ENCODE measurements around the gene CSNK1G3.

The CSNK1G3 gene

GRCh38 chr5:123517476-123517875, 5.5 kb downstream of the CSNK1G3 start:
- Histone ChIP-seq H3K27me3 (ENCODE audit: control insufficient read depth, insufficient read depth, low read length) (no peaks in the 10 kb centered on the region), H3K4me1 (ENCODE audit: control insufficient read depth, insufficient read depth, low read length) (peaks cover 5% of the 10 kb centered on the region), H3K9me3 (ENCODE audit: control insufficient read depth, insufficient read depth, low read length) (no peaks in the 10 kb centered on the region), H3K36me3 (ENCODE audit: control insufficient read depth, insufficient read depth, low read length) (no peaks in the 10 kb centered on the region), H3K4me3 (ENCODE audit: low read depth, low read length) (no peak overlapping the region), H3K9ac (ENCODE audit: low read depth, low read length) (no peak overlapping the region)

GRCh38 chr5:123518111-123518510, 6.1 kb downstream of the CSNK1G3 start:
- Histone ChIP-seq H3K27me3 (ENCODE audit: control insufficient read depth, insufficient read depth, low read length) (no peaks in the 10 kb centered on the region), H3K4me1 (ENCODE audit: control insufficient read depth, insufficient read depth, low read length) (peaks cover 5% of the 10 kb centered on the region), H3K4me3 (ENCODE audit: low read depth, low read length) (no peak overlapping the region), H3K36me3 (ENCODE audit: control insufficient read depth, insufficient read depth, low read length) (no peaks in the 10 kb centered on the region), H3K9ac (ENCODE audit: low read depth, low read length) (no peak overlapping the region), H3K9me3 (ENCODE audit: control insufficient read depth, insufficient read depth, low read length) (no peaks in the 10 kb centered on the region)

GRCh38 chr5:123520677-123521247, 8.8 kb downstream of the CSNK1G3 start:
- no peak overlapping the region for H3K9ac ChIP-seq (ENCODE audit: low read depth, low read length)
- no peaks in the 10 kb centered on the region for H3K4me1 ChIP-seq (ENCODE audit: control insufficient read depth, insufficient read depth, low read length)
- no peak overlapping the region for H3K4me3 ChIP-seq (ENCODE audit: low read depth, low read length)
- no peaks in the 10 kb centered on the region for H3K9me3 ChIP-seq (ENCODE audit: control insufficient read depth, insufficient read depth, low read length)
- no peaks in the 10 kb centered on the region for H3K27me3 ChIP-seq (ENCODE audit: control insufficient read depth, insufficient read depth, low read length)
- no peaks in the 10 kb centered on the region for H3K36me3 ChIP-seq (ENCODE audit: control insufficient read depth, insufficient read depth, low read length)

DNA sequence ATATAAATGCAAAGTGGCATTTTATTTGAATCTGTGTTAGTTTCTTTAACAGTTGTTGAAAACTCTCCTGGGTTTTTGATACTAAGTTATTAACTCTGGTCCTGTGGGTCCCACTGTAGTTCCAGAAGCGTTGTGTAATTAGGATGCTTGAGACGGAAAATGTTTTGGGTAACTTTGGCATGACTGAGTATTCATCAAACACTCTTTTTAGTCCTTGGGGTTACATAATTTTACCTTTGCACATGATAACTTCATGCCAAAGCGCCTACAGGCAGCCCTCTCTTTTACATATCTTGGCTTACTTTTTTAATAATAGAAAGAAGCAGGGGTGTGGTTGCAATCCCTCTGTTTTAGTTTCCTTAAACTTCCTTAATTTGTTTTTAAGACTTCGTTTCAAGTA, 12.2 kb downstream of the CSNK1G3 start:
- no peak overlapping the region for H3K9ac ChIP-seq (ENCODE audit: low read depth, low read length)
- no peaks in the 10 kb centered on the region for H3K36me3 ChIP-seq (ENCODE audit: control insufficient read depth, insufficient read depth, low read length)
- H3K4me3 ChIP-seq (ENCODE audit: low read depth, low read length), result no peak overlapping the region
- no peaks in the 10 kb centered on the region for H3K27me3 ChIP-seq (ENCODE audit: control insufficient read depth, insufficient read depth, low read length)
- no peaks in the 10 kb centered on the region for H3K4me1 ChIP-seq (ENCODE audit: control insufficient read depth, insufficient read depth, low read length)
- no peaks in the 10 kb centered on the region for H3K9me3 ChIP-seq (ENCODE audit: control insufficient read depth, insufficient read depth, low read length)

- Histone ChIP-seq H3K36me3 (ENCODE audit: control insufficient read depth, insufficient read depth, low read length) (no peaks in the 10 kb centered on the region), H3K4me1 (ENCODE audit: control insufficient read depth, insufficient read depth, low read length) (no peaks in the 10 kb centered on the region), H3K9ac (ENCODE audit: low read depth, low read length) (no peak overlapping the region), H3K9me3 (ENCODE audit: control insufficient read depth, insufficient read depth, low read length) (no peaks in the 10 kb centered on the region), H3K4me3 (ENCODE audit: low read depth, low read length) (no peak overlapping the region), H3K27me3 (ENCODE audit: control insufficient read depth, insufficient read depth, low read length) (no peaks in the 10 kb centered on the region)
These were observed 15.2 kb downstream of the CSNK1G3 start for GRCh38 chr5:123527190-123527589.

GRCh38 chr5:123528065-123528464, 16.1 kb downstream of the CSNK1G3 start:
- H3K9me3 ChIP-seq (ENCODE audit: control insufficient read depth, insufficient read depth, low read length), result no peaks in the 10 kb centered on the region
- no peak overlapping the region for H3K9ac ChIP-seq (ENCODE audit: low read depth, low read length)
- no peaks in the 10 kb centered on the region for H3K4me1 ChIP-seq (ENCODE audit: control insufficient read depth, insufficient read depth, low read length)
- no peak overlapping the region for H3K4me3 ChIP-seq (ENCODE audit: low read depth, low read length)
- H3K36me3 ChIP-seq (ENCODE audit: control insufficient read depth, insufficient read depth, low read length), result no peaks in the 10 kb centered on the region
- no peaks in the 10 kb centered on the region for H3K27me3 ChIP-seq (ENCODE audit: control insufficient read depth, insufficient read depth, low read length)

DNA sequence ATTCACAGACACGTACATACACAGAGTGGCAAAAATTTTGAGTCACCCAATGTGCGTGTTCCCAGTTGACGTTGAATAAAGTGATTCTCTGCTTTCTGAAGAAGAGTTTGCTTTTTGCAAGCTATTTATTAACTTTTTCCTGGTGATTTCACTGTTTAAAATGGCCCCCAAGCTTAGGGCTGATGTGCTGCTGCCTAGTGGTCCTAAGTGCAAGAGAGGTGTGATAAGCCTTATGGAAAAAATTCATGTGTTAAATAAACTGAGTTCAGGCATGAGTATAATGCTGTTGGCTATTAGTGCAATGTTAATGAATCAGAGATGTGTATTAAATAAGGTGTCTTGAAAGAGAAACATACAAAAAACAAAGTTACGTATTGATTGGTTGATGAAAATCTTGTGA, 16.9 kb downstream of the CSNK1G3 start:
- Histone ChIP-seq H3K9me3 (ENCODE audit: control insufficient read depth, insufficient read depth, low read length) (no peaks in the 10 kb centered on the region), H3K36me3 (ENCODE audit: control insufficient read depth, insufficient read depth, low read length) (no peaks in the 10 kb centered on the region), H3K4me1 (ENCODE audit: control insufficient read depth, insufficient read depth, low read length) (no peaks in the 10 kb centered on the region), H3K27me3 (ENCODE audit: control insufficient read depth, insufficient read depth, low read length) (no peaks in the 10 kb centered on the region), H3K4me3 (ENCODE audit: low read depth, low read length) (no peak overlapping the region), H3K9ac (ENCODE audit: low read depth, low read length) (no peak overlapping the region)

- Histone ChIP-seq H3K9ac (ENCODE audit: low read depth, low read length) (no peak overlapping the region), H3K9me3 (ENCODE audit: control insufficient read depth, insufficient read depth, low read length) (no peaks in the 10 kb centered on the region), H3K4me1 (ENCODE audit: control insufficient read depth, insufficient read depth, low read length) (no peaks in the 10 kb centered on the region), H3K36me3 (ENCODE audit: control insufficient read depth, insufficient read depth, low read length) (no peaks in the 10 kb centered on the region), H3K27me3 (ENCODE audit: control insufficient read depth, insufficient read depth, low read length) (no peaks in the 10 kb centered on the region), H3K4me3 (ENCODE audit: low read depth, low read length) (no peak overlapping the region)
These were observed 18.8 kb downstream of the CSNK1G3 start for GRCh38 chr5:123530728-123531127.

DNA sequence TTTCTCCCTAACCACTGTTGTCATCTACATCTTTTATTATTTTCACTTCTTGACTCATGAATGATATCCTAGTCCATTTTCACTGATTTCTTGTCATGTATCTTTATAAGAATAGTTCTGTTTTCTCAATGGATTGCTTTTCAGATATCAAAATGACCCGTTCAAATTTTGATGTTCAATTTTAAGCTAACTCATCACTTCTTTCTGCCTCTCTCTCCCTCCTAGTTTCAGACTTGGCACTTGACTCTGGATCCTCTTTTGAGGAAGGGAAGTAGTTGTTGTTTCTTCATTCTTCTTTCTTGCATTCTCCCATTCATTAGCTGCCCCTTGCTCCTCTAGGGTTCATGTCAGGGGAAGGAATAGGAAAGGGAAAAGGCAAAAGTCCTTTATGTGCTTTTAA, 23.7 kb downstream of the CSNK1G3 start:
- Histone ChIP-seq H3K4me3 (ENCODE audit: low read depth, low read length) (no peak overlapping the region), H3K9me3 (ENCODE audit: control insufficient read depth, insufficient read depth, low read length) (no peaks in the 10 kb centered on the region), H3K27me3 (ENCODE audit: control insufficient read depth, insufficient read depth, low read length) (no peaks in the 10 kb centered on the region), H3K9ac (ENCODE audit: low read depth, low read length) (no peak overlapping the region), H3K36me3 (ENCODE audit: control insufficient read depth, insufficient read depth, low read length) (no peaks in the 10 kb centered on the region), H3K4me1 (ENCODE audit: control insufficient read depth, insufficient read depth, low read length) (no peaks in the 10 kb centered on the region)

- no peaks in the 10 kb centered on the region for H3K4me1 ChIP-seq (ENCODE audit: control insufficient read depth, insufficient read depth, low read length)
- H3K27me3 ChIP-seq (ENCODE audit: control insufficient read depth, insufficient read depth, low read length), result no peaks in the 10 kb centered on the region
- H3K36me3 ChIP-seq (ENCODE audit: control insufficient read depth, insufficient read depth, low read length), result no peaks in the 10 kb centered on the region
- no peak overlapping the region for H3K4me3 ChIP-seq (ENCODE audit: low read depth, low read length)
- no peaks in the 10 kb centered on the region for H3K9me3 ChIP-seq (ENCODE audit: control insufficient read depth, insufficient read depth, low read length)
- H3K9ac ChIP-seq (ENCODE audit: low read depth, low read length), result no peak overlapping the region
These were observed 25.3 kb downstream of the CSNK1G3 start for GRCh38 chr5:123537256-123537655.

DNA sequence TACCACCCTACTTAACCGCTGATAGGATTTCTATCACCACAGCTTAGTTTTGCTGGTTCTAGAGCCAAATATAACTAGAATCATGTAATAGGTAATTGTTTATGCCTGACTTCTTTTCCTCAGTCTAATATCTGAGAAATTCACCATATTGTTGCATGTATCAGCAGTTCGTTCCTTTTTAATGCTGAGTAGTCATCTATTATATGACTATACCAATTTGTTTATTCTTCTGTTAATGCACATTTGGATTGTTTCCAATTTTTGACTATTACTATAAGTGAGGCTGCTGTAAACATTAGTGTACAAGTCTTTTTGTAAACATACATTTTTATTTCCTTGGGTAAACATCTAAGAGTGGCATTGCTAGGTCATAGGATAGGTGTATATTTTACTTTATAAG, 25.9 kb downstream of the CSNK1G3 start:
- Histone ChIP-seq H3K4me1 (ENCODE audit: control insufficient read depth, insufficient read depth, low read length) (no peaks in the 10 kb centered on the region), H3K27me3 (ENCODE audit: control insufficient read depth, insufficient read depth, low read length) (no peaks in the 10 kb centered on the region), H3K4me3 (ENCODE audit: low read depth, low read length) (no peak overlapping the region), H3K9me3 (ENCODE audit: control insufficient read depth, insufficient read depth, low read length) (no peaks in the 10 kb centered on the region), H3K36me3 (ENCODE audit: control insufficient read depth, insufficient read depth, low read length) (no peaks in the 10 kb centered on the region), H3K9ac (ENCODE audit: low read depth, low read length) (no peak overlapping the region)

- H3K36me3 ChIP-seq (ENCODE audit: control insufficient read depth, insufficient read depth, low read length), result no peaks in the 10 kb centered on the region
- no peak overlapping the region for H3K4me3 ChIP-seq (ENCODE audit: low read depth, low read length)
- H3K9me3 ChIP-seq (ENCODE audit: control insufficient read depth, insufficient read depth, low read length), result no peaks in the 10 kb centered on the region
- H3K9ac ChIP-seq (ENCODE audit: low read depth, low read length), result no peak overlapping the region
- H3K27me3 ChIP-seq (ENCODE audit: control insufficient read depth, insufficient read depth, low read length), result no peaks in the 10 kb centered on the region
- H3K4me1 ChIP-seq (ENCODE audit: control insufficient read depth, insufficient read depth, low read length), result no peaks in the 10 kb centered on the region
These were observed 26.9 kb downstream of the CSNK1G3 start for GRCh38 chr5:123538670-123539459.

Measured in iPS-15b (cell line).